ENCODE results near the gene RNF168.
A peak's percentile ranks its signal among the peaks of the same experiment; 100 is the strongest.
"Not testable (repeated sequence)": the region's sequence is repeated elsewhere in the genome, so short reads cannot be mapped to it uniquely, and the experiment has no call there.

RNF168 gene, protein sequence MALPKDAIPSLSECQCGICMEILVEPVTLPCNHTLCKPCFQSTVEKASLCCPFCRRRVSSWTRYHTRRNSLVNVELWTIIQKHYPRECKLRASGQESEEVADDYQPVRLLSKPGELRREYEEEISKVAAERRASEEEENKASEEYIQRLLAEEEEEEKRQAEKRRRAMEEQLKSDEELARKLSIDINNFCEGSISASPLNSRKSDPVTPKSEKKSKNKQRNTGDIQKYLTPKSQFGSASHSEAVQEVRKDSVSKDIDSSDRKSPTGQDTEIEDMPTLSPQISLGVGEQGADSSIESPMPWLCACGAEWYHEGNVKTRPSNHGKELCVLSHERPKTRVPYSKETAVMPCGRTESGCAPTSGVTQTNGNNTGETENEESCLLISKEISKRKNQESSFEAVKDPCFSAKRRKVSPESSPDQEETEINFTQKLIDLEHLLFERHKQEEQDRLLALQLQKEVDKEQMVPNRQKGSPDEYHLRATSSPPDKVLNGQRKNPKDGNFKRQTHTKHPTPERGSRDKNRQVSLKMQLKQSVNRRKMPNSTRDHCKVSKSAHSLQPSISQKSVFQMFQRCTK

DNA sequence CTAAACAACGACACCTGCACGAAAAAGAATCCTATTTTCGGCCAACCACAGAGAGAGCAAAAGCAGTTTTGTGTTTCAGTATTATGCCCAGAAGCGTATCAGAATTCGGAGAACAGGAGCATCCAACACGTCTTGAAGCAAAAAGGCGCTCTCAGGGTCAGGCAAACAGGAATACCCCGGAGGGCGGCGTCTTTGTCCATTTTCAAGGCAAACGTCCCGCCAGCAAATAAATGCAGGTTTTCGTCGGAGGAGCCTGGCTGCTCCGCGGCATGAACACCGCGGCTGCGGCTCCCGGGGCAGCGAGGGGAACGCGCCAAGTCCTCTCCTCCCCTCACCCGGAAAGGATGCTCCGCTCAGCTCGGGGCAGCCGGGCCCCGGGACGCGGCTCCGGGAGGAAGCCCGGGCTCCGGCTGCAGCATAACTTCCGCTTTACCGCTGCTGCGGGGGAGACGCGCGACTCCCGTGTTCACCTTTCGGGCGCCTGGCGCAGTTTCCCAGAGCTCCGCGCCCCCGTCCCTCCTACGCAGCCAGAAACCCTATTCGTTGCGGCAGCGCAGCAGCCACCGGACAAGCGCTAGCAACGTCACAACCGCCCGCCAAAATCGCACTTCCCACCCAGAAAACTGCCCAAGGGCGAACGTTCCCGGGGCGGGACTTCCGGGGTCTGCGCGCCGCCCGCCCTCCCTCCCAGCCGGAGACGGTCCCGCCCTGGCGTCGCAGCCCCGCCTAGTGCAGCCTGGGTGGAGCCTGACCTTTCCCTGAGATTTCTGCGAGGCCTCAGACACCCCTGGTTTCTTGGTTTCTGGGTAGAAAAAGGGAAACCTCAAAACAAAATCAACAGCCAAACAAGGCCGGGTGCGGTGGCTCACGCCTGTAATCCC is at the start of gene RNF168:
Gene RNF168 (minus strand): TSS at position 573 of the 881 bp plus-strand sequence. CDS start 595 bp downstream, outside the sequence.
- DNase-seq: peak; percentile 97

DNA sequence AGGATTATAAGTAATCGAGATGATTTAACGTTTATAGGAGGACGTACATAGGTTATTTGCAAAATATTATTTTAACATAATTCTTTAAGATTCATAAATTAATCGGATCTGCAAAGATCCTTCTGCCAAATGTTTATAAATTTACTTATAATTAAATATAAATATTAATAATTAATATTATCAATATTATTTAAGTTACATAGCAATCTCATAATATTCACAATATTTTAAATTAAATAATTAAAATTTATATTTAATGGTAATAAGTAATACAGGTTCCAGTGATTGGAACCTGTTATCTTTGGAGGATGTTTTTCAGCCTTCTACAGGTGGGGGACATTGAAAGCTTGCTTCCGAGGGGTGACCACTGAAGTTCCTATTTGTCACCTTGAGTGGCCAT is 48.7 kb upstream of the RNF168 start:
- no peak for DNase-seq

DNA sequence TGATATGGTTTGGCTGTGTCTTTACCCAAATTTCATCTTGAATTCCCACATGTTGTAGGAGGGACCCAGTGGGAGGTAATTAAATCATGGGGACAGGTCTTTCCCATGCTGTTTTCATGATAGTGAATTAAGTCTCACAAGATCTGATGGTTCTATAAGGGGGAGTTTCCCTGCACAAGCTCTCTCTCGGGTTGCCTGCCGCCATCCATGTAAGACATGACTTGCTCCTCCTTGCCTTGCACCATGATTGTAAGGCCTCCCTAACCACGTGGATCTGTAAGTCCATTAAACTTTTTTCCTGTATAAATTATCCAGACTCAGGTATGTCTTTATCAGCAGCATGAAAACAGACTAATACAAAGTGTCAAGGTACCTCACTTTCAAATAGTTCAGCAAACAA is 46.6 kb upstream of the RNF168 start:
- not testable (repeated sequence) for DNase-seq

DNA sequence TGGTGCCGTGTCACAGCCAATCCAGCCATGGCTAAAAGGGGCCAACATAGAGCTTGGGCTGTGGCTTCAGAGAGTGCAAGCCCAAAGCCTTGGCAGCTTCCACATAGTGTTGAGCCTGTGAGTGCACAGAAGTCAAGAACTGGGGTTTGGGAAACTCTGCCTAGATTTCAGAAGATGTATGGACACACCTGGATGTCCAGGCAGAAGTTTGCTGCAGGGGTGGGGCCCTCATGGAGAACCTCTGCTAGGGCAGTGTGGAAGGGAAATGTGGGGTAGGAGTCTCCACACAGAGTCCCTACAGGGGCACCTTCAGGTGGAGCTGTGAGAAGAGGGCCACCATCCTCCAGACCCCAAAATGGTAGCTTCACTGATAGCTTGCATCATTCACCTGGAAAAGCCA is 45.7 kb upstream of the RNF168 start:
- DNase-seq: not testable (repeated sequence)

DNA sequence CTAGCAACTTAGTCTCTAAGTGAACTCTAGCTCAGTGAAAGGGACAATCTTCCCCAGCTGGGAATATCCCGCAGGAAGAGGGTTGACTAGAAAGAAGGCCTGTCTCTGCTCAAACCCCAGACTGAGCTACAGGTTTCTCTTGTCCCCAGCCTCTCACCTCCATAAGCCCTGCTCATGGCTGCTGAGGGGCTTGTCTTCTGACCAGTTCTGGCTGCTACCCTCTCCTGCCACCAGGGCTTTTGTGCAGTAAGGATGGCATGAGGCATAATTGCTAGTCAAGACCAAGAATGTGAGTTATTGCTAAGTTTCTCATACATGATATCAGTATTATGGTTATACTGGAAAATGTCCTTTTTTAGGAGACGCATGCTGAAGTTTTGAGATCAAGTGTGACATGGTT is 43.5 kb upstream of the RNF168 start:
- DNase-seq: no peak

DNA sequence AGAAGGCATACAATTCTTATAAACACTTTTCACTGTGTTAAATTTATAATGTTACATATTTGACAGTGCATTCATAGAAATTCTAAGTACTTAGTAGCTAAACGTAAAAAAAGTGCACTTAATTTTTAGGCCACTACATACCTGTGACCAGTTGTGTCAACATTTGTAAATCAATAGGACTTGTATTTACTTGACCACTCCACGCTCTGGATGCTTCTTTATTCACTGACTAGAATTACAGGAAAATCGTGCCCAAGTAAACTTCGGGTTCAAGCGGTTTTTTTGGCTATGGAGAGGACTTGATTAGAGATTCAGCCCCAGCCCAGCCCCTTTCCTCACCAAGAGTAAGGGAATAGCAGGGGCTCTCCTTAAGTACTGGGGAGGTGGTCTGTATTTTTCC is 43.0 kb upstream of the RNF168 start:
- DNase-seq: no peak

DNA sequence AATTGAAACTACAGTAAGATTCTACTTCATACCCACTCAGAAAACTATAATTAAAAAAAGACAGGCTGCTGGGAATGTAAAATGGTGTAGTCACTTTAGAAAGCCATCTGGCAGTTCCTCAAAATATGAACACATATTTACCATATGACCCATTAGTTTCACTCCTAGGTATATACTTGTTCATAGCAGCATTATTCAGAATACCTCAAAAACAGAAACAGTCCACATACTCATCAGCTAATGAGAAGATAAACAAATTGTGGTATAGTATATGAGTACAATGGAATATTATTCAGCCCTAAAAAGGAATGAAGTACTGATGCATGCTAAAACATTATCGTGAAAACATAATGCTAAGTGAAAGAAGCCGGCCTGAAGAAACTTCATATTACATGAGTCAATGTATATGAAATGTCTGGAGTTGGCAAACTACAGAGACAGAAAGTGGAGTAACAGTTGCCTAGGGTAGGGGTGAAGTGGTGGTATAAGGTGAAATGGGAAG is 41.0 kb upstream of the RNF168 start:
- no peak for DNase-seq

DNA sequence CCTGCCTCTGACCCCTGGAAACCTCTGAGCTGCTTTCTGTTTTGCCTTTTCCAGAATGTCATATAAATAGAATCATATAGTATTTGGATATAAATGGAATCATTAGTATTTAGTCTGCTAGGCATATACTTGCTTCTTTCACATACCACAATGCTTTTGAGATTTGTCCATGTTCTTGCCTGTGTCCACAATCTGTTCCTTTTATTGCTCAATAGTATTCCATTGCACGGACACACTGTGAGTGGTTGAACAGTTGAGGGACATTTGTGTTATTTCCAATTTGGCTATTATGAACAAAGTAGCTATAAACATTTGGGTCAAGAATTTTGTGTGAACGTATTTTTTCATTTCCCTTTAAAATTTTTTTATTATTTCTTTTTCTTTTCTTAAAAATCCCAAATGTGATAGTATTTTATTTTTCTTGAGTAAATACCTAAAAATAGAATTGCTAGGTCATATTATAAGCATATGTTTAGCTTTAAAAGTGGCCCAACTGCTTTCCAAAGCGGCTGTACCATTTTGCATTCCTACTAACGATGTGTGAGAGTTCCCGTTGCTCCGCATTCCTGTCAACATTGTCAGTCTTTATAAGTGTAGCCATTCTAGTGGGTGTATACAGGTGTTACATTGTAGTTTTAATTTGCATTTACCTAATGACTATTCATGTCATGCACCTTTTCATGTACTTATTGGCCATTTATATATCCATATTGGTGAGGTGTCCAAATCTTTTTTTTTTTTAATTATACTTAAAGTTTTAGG is 38.3 kb upstream of the RNF168 start:
- DNase-seq: no peak

DNA sequence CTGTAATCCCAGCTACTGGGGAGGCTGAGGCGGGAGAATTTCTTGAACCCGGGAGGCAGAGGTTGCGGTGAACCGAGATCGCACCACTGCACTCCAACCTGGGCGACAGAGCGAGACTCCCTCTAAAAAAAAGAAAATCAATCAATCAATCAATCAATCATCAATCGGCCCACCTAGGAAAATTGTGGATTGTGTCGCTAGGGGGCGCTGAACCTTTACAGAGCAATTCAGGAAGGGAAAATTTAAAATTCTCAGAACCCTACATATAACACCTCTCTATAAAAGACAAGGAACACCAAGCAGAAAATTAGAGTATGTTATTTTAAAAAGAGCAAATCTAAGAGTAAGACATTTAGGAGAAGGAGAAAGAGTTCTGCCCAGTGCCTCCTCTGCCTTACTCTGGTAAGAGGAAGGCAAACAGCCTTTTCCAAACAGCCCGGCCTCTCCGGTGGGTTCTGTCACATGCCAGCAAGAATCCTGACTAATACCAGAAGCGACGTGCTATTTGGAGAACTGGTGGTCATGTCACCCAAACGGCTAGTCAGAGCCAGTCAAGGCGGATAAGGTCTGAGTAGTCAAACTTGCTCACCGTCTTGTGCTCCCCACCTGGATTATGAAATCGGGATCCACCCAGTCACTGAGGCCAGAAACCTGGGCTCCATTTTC is 33.9 kb upstream of the RNF168 start:
- DNase-seq: peak; percentile 61

DNA sequence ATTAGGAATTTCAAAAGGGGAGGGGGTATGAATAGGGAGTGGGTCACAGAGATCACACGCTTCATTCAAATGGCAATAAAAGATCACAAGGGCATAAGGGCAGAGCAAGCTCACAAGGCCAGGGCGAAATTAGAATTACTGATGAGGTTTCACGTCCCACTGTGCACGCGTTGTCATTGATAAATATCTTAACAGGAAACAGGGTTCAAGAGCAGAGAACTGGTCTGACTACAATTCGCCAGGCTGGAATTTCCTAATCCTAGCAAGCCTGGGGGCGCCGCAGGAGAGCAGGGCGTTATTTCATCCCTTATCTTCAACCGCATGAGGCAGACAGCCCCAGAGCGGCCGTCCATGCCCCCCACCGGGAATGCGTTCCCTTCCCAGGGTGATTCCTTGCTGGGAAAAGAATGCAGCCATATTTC is 29.7 kb upstream of the RNF168 start:
- no peak for DNase-seq

DNA sequence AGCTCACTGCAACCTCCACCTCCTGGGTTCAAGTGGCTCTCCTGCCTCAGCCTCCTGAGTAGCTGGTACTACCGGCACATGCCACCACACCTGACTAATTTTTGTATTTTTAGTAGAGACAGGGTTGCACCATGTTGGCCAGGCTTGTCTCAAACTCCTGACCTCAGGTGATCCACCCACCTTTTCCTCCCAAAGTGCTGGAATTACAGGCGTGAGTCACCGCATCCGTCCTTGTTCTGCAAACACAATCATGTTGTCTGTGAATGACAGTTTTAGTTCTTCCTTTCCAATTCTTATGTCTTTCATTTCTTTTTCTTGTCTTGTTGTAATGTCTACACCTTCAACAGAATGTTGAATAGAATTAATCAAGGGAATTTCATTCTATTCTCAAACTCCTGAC is 27.9 kb upstream of the RNF168 start:
- DNase-seq: no peak

DNA sequence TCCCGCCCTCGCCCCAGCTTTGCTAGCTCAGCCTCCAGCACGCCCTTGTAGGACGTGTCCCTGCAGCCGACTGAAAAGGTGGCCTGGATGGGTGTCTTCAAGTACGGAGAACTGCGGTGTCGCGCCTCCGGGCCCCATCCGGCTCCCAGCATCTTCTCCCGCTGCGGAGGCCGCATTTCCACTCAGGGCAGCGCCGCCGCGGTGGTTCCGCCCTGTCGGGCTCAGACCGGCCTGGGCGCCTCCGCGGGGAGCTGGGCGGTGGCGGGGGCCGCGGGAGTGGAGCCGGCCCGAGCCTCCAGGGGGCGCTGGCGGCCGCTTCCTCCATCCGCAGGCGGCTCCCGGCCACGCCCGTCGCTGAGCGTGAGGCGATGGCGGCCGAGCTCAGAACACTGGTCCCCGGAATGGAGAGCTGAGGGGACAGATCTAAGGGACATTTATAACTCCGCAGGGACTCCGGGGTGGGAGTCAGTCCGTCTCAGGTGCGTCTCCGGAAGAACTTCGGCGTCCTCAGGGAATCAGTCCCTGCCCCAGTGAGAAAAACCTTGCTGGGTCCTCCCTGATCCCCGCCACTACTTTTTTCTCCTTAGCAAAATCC is 25.2 kb upstream of the RNF168 start:
- DNase-seq: peak; percentile 90

DNA sequence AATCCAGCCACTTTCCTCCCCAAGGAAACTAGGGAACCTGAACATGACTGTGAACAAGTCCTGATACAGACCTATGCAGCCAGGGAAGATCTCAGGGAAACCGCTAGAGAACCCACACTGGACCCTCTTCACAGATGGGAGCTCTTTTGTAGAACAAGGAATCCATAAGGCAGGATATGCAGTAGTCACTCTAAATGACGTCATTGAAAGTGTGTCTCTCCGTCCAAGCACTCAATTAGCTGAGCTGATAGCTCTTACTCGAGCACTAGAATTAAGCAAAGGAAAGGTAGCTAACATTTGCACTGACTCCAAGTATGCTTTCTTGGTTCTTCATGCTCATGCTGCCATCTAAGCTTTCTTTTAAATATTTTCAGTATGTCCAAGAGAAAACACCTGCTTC is 21.6 kb upstream of the RNF168 start:
- DNase-seq: no peak

DNA sequence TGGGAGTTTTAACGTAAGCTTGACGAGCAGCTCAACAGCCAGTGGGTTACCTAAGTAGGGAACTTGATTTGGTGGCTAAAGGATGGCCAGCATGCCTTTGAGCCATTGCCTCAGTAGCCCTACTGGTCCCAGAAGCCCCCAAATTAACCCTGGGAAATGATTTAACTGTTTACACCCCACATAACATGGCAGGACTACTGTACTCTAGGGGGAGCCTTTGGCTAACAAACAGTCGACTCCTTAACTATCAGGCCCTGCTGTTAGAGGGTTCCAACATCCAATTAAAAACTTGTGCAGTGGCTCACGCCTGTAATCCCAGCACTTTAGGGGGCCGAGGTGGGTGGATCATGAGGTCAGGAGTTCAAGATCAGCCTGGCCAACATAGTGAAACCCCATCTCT is 21.0 kb upstream of the RNF168 start:
- no peak for DNase-seq

DNA sequence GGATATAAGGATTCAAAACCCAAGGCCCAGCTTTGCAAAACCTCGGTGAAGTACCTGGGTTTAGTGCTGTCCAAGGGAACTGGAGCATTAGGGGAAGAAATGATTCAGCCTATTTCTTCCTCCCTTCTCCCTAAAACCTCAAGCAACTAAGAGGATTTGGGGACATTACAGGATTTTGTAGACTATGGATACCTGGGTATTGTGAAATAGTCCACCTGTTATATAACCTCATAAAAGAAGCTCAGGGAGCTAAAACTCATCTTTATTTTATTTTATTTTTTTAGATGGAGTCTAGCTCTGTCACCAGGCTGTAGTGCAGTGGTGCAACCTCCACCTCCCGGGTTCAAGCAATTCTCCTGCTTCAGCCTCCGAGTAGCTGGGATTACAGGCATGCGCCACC is 20.3 kb upstream of the RNF168 start:
- DNase-seq: no peak

DNA sequence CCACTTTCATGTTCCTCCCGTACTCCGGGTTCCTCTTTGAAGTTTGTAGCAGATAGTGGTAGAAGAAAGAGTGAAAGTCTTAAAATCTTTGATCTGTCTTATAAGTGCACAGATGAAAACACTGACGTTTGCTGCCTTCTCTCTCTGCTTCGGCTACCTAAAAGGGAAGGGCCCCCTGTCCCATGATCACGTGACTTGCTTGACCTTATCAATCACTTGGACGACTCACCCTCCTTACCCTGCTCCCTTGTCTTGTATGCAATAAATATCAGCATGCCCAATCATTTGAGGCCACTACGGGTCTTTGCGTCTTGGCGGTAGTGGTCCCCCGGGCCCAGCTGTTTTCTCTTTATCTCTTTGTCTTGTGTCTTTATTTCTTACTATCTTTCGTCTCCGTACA is 17.7 kb upstream of the RNF168 start:
- DNase-seq: not testable (repeated sequence)

DNA sequence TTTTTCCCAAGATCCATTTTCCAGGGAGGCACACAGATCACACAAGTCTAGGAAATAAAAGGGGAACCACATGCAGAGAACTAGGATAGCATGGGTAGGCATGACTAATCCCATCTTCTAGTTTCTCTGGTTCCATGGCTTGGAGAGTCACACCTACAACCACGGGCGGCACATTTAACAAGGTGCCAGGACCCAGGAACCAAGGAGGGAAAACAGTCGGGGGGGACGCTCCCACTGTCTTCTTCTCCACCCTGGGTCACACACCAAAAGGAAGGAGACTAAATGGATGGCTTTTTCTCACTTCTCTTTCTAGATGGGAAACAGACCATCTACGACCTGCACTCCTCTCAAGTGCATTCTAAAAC is 16.1 kb upstream of the RNF168 start:
- no peak for DNase-seq

DNA sequence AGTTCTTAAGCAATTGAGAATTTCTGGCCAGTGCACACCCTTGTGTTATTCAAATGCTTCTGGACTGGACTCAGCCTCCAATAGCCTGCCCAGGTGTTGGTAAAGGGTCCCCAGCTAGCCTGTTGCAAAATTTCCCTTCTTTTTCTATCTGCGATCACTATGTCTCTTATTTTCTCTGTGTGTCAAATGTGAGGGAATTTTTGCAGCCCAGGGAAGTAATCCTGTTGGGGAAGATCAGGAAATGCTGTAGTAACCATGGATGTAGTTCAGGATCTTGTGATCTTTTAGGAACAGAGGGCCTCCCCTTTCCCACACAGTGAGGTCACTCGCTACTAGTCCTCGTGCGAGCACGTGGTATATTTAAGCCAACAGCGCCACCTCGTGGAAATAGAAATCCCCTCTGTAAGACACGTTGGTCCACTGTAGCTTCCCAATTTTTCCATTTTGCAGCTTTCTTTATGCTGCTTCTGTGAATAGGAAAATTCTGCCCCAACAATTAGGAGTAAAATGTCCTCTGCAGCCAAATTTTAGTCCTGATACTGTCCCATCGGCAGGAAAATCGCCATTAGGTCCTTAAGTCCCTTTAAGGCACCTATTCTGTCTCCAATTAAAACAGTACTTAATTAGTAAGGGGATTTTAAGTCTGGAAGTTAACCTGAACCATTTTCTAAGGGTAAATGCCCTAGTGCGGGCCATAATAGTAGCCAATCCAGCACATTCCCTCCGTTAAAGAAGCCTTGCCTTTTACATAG is 15.6 kb upstream of the RNF168 start:
- peak; percentile 73 for DNase-seq

DNA sequence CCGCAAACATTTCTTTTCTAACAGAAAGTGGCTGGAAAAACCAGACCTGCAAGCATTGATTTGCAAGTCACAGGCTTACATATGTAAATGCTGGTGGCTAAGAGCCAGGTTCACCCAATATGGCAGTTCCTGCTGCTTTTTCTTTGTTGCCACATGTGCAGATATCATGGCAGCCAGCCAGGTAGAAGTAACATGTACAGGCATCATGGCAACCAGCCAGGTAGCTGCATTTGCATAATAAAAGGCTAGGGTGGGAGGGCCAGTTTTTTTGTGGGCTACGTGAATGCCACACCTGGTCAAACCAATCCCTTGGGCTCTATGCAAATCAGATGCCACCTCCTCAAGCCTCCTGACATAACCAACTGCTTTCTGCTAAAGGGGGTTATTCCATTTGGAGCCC is 14.4 kb upstream of the RNF168 start:
- no peak for DNase-seq

DNA sequence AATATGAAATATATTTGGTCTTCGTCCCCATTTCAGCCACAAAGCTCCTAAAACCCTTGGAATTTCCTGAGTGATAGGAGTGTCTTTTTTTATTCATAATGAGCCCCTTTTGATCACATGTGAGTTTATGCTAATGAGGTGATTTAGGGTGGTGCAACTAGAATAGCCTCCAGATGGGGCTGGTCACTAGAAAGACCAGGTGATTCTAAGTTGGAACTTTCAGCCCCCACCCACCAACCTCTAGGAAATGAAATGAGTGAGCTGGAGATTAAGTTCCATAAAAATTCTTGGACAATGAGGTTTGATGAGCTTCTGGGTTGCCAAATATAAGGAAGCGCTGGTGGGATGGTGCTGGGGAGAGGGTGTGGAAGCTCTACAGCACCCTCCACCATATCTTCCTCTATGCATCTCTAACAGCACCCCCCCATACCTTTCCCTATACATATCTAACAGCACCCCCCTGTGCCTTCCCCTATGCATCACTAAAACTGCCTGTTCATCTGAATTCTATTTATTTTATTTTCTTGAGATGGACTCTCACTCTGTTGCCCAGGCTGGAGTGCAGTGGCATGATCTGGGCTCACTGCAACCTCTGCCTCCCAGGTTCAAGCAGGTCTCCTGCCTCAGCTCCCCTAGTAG is 13.7 kb upstream of the RNF168 start:
- no peak for DNase-seq
